Right atrium auricular region (tissue), 2 donors: Measurements from ENCODE around the gene PUS7L. TPM values are rescaled to one million over a fixed set of nuclear protein-coding genes. Genes with fewer than 3 reads are reported as not detected.

Source experiments
- DNase-seq: peaks from one replicate; pipeline ENCODE4 v3.0.0-alpha.2; 2019; ENCODE audit warnings: low spot score
- H3K27ac ChIP-seq, 2 donors: fragments of 200-600 bp; sonication (generic); 1 replicate in 1 of 2; 2 replicates in 1 of 2; pipeline ENCODE4 v1.5.1; 2016 to 2019
- H3K27me3 ChIP-seq, 2 donors: fragments of 200-600 bp; sonication (generic); one replicate each; pipeline versions ENCODE4 v1.5.1 to v1.6.0; 2017 to 2019
- H3K36me3 ChIP-seq: fragments of 200-600 bp; sonication (generic); one replicate; pipeline ENCODE4 v1.5.1; 2016
- H3K4me1 ChIP-seq, 2 donors: fragments of 200-600 bp; sonication (generic); one replicate each; pipeline versions ENCODE4 v1.5.1 to v1.6.0; 2017 to 2019
- H3K4me3 ChIP-seq, 2 donors: fragments of 200-600 bp; sonication (generic); 1 replicate in 1 of 2; 2 replicates in 1 of 2; pipeline ENCODE4 v1.5.1; 2017 to 2019; ENCODE audit warnings: mild to moderate bottlenecking in 1 of 2, moderate library complexity in 1 of 2
- H3K9me3 ChIP-seq, 2 donors: fragments of 200-600 bp; sonication (generic); one replicate each; pipeline ENCODE4 v1.5.1; 2019
- total RNA-seq, 2 donors: library from RNA; depleted of rRNA; stranded (reverse); fragments of >200 nt; gene quantifications; one replicate each; pipeline ENCODE4 v1.1.0, GENCODE V29; 2016
- TF ChIP-seq, protein P1 (sequence below), 2 donors: fragments of 200-600 bp; sonication (generic); IDR thresholded peaks; one replicate each; pipeline ENCODE4 v1.5.1; 2019; ENCODE audit warnings: antibody characterized with exemption in 2 of 2

PUS7L gene
- total RNA-seq, 2 donors from 2014 or later = 3.8 to 4.6 TPM

DNA sequence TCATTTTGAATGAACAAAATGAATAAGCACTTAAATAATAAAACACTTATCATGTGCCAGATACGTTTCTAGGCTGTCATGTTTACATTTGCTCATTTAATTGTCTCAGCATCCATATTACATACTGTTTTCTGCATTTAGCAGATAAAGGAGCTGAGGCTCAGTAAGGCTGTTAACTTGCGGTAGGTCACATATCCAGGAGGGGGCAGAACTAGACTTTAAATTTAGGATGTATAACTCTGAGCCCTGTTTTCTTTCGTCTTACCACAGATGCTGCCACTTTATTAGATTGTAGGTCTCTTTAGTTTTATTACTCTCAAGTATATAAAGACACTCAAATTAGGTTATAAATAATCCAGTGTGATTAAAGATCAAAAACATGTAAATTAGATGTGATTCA, 17.9 kb upstream of the PUS7L start:
- Histone ChIP-seq H3K4me1 (no peaks in the 10 kb centered on the region), H3K27ac (no peak overlapping the region), H3K4me3 (no peak overlapping the region), H3K27me3 (no peaks in the 10 kb centered on the region), H3K9me3 (no peaks in the 10 kb centered on the region), H3K36me3 (peaks cover 38% of the 10 kb centered on the region)
- DNase-seq = no peak
- TF ChIP-seq, protein P1, sequence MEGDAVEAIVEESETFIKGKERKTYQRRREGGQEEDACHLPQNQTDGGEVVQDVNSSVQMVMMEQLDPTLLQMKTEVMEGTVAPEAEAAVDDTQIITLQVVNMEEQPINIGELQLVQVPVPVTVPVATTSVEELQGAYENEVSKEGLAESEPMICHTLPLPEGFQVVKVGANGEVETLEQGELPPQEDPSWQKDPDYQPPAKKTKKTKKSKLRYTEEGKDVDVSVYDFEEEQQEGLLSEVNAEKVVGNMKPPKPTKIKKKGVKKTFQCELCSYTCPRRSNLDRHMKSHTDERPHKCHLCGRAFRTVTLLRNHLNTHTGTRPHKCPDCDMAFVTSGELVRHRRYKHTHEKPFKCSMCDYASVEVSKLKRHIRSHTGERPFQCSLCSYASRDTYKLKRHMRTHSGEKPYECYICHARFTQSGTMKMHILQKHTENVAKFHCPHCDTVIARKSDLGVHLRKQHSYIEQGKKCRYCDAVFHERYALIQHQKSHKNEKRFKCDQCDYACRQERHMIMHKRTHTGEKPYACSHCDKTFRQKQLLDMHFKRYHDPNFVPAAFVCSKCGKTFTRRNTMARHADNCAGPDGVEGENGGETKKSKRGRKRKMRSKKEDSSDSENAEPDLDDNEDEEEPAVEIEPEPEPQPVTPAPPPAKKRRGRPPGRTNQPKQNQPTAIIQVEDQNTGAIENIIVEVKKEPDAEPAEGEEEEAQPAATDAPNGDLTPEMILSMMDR (IDR thresholded peaks at IDR 0.05) = peak in 1 of 2 donors; percentile 50

GRCh38 chr12:43766291-43766690, 7.7 kb upstream of the PUS7L start:
- DNase-seq = no peak
- Histone ChIP-seq H3K4me3 (no peak overlapping the region), H3K27me3 (no peaks in the 10 kb centered on the region), H3K9me3 (no peaks in the 10 kb centered on the region), H3K36me3 (peaks cover 17% of the 10 kb centered on the region), H3K4me1 (peaks cover 0 to 5% of the 10 kb centered on the region in 2 donors), H3K27ac (no peak overlapping the region)
- TF ChIP-seq, protein P1 (IDR thresholded peaks at IDR 0.05) = no peak

DNA sequence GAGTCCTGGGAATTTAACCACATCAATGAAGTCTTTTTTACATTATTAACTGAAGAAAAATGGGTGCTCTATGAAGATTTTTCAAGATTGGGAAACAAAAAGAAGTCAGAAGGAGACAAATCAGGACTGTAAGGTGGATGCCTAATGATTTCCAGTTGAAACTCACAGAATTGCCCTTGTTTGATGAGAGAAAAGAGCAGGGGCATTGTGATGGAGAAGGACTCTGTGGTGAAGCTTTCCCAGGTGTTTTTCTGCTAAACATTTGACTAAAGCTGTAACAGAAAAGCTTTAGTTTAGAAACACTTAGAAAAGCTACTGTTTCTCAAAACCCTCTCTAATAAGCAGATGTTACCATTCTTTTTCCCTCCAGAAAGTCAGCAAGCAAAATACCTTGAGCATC, 5.9 kb upstream of the PUS7L start:
- Histone ChIP-seq H3K27ac (no peak overlapping the region), H3K36me3 (peaks cover 8% of the 10 kb centered on the region), H3K9me3 (no peaks in the 10 kb centered on the region), H3K4me1 (peaks cover 0 to 17% of the 10 kb centered on the region in 2 donors), H3K27me3 (no peaks in the 10 kb centered on the region), H3K4me3 (no peak overlapping the region)
- TF ChIP-seq, protein P1 (IDR thresholded peaks at IDR 0.05) = no peak
- DNase-seq = no peak

GRCh38 chr12:43763769-43764168, 5.2 kb upstream of the PUS7L start:
- no peak overlapping the region for H3K4me3 ChIP-seq
- TF ChIP-seq, protein P1 (IDR thresholded peaks at IDR 0.05) = no peak
- no peaks in the 10 kb centered on the region for H3K9me3 ChIP-seq
- peaks cover 8% of the 10 kb centered on the region for H3K36me3 ChIP-seq
- no peak overlapping the region for H3K27ac ChIP-seq
- DNase-seq = no peak
- H3K4me1 ChIP-seq = peaks cover 0 to 19% of the 10 kb centered on the region in 2 donors
- H3K27me3 ChIP-seq = no peaks in the 10 kb centered on the region

GRCh38 chr12:43762596-43762995, 4.0 kb upstream of the PUS7L start:
- Histone ChIP-seq H3K27ac (no peak overlapping the region), H3K36me3 (no peaks in the 10 kb centered on the region), H3K4me3 (no peak overlapping the region), H3K4me1 (peaks cover 0 to 26% of the 10 kb centered on the region in 2 donors), H3K9me3 (no peaks in the 10 kb centered on the region), H3K27me3 (no peaks in the 10 kb centered on the region)
- no peak for DNase-seq
- TF ChIP-seq, protein P1 (IDR thresholded peaks at IDR 0.05) = no peak

DNA sequence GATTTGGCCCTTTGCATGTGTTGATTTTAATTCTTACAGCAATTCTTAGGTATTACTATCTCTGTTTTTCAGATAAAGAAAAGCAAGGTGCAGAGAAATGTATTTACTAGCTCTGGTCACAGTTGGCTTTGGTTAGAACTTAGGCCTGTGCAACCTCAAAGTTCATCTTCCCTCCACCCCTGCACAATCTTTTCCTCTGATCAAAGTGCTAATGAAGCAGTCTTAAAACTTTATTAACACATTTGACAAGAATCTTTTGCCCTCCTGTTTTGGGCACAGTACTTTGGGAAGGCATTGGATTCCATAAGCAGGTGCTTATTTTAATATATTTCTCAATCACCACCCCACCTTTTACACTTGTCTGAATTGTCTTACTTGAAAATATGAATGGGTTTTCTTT, 2.9 kb upstream of the PUS7L start:
- Histone ChIP-seq H3K27ac (no peak overlapping the region), H3K4me1 (peaks cover 0 to 26% of the 10 kb centered on the region in 2 donors), H3K36me3 (no peaks in the 10 kb centered on the region), H3K4me3 (no peak overlapping the region), H3K27me3 (no peaks in the 10 kb centered on the region), H3K9me3 (no peaks in the 10 kb centered on the region)
- DNase-seq = no peak
- TF ChIP-seq, protein P1 (IDR thresholded peaks at IDR 0.05) = no peak
